Stomach smooth muscle (tissue), 2 donors: Measurements from ENCODE around the gene POLR2H.

Experiments used
- H3K27ac ChIP-seq: one replicate; pipeline ENCODE4 v1.7.0; 2013; ENCODE audit warnings: mild to moderate bottlenecking, low read length, inconsistent platforms
- H3K27me3 ChIP-seq, 2 donors: one replicate each; pipeline ENCODE4 v1.7.0; 2013; ENCODE audit warnings: low read length in 2 of 2; ENCODE audit not compliant: insufficient read depth in 2 of 2, control insufficient read depth in 1 of 2
- H3K36me3 ChIP-seq, 2 donors: one replicate each; pipeline ENCODE4 v1.7.0; 2013; ENCODE audit warnings: low read length in 2 of 2; ENCODE audit not compliant: control insufficient read depth in 2 of 2, insufficient read depth in 2 of 2
- H3K4me1 ChIP-seq: one replicate; pipeline ENCODE4 v1.7.0; 2013; ENCODE audit warnings: low read length; ENCODE audit not compliant: control insufficient read depth, insufficient read depth
- H3K4me3 ChIP-seq, 2 donors: one replicate each; pipeline ENCODE4 v1.7.0; 2013; ENCODE audit warnings: low read length in 2 of 2
- H3K9ac ChIP-seq, 2 donors: one replicate each; pipeline ENCODE4 v1.7.0; 2013; ENCODE audit warnings: low read length in 2 of 2, mild to moderate bottlenecking in 1 of 2
- H3K9me3 ChIP-seq, 2 donors: one replicate each; pipeline ENCODE4 v1.7.0; 2013; ENCODE audit warnings: low read length in 2 of 2; ENCODE audit not compliant: control insufficient read depth in 2 of 2
- donor health status: healthy.
- donor health status: Pancreatic carcinoma.

The POLR2H gene

GRCh38 chr3:184372911-184373310 lies 11.4 kb downstream of the POLR2H start:
- Histone ChIP-seq H3K9me3 (no peaks in the 10 kb centered on the region), H3K4me1 (peaks cover 15% of the 10 kb centered on the region), H3K27ac (no peak overlapping the region), H3K36me3 (peaks cover 6 to 7% of the 10 kb centered on the region in 2 donors), H3K9ac (no peak overlapping the region), H3K4me3 (no peak overlapping the region), H3K27me3 (peaks cover 0 to 3% of the 10 kb centered on the region in 2 donors)

DNA sequence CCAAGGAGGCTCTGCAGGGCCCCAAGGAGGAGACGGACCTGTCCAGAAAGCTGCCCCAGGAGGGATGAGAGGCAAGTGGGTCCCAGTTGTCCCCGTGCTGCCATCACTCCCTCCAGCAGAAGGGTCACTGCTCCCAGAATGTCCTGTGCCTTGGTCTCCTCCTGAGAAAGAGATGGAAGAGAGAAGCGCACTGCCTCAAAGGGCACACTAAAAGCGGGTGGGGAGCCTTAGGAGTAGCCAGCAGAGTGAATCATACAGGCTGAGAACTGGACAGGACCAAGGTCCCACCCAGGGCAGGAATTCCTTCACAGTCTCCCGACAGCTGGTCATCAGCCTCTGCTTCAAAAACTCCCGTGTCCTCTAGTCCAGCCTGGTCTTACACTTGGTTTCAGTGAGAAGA lies 11.9 kb downstream of the POLR2H start:
- Histone ChIP-seq H3K9me3 (no peaks in the 10 kb centered on the region), H3K36me3 (peaks cover under 1 to 3% of the 10 kb centered on the region in 2 donors), H3K27ac (no peak overlapping the region), H3K27me3 (peaks cover 0 to 8% of the 10 kb centered on the region in 2 donors), H3K4me1 (peaks cover 20% of the 10 kb centered on the region), H3K4me3 (no peak overlapping the region), H3K9ac (peak overlapping the region in 1 of 2 donors; percentile 13)

GRCh38 chr3:184375747-184376461 lies 14.4 kb downstream of the POLR2H start:
- no peak overlapping the region for H3K27ac ChIP-seq
- no peaks in the 10 kb centered on the region for H3K36me3 ChIP-seq
- H3K4me1 ChIP-seq = peaks cover 31% of the 10 kb centered on the region
- H3K9me3 ChIP-seq = no peaks in the 10 kb centered on the region
- no peak overlapping the region for H3K4me3 ChIP-seq
- H3K27me3 ChIP-seq = peaks cover 0 to 14% of the 10 kb centered on the region in 2 donors
- H3K9ac ChIP-seq = no peak overlapping the region

DNA sequence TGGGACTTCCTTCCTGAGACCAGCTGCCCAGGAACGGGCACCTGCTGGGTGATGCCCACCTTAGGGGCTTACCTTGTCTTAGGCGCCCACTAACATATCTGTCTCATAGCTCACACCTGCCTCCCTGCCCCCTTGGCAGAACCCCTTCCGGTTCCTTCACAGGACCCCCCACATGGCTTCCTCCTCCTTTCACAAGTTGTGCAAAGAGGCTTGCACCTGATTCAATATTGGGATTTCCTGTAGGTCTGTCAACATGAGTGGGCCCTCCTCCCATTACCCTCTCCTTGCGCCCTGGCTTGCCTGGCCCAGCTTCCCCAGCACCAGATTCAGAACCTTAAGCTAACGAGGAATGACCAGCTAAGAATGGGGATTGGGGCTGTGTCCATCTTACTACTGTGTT lies 15.9 kb downstream of the POLR2H start:
- no peak overlapping the region for H3K27ac ChIP-seq
- peaks cover 33% of the 10 kb centered on the region for H3K4me1 ChIP-seq
- no peaks in the 10 kb centered on the region for H3K9me3 ChIP-seq
- H3K36me3 ChIP-seq = no peaks in the 10 kb centered on the region
- no peak overlapping the region for H3K4me3 ChIP-seq
- peaks cover 2 to 19% of the 10 kb centered on the region in 2 donors for H3K27me3 ChIP-seq
- no peak overlapping the region for H3K9ac ChIP-seq

DNA sequence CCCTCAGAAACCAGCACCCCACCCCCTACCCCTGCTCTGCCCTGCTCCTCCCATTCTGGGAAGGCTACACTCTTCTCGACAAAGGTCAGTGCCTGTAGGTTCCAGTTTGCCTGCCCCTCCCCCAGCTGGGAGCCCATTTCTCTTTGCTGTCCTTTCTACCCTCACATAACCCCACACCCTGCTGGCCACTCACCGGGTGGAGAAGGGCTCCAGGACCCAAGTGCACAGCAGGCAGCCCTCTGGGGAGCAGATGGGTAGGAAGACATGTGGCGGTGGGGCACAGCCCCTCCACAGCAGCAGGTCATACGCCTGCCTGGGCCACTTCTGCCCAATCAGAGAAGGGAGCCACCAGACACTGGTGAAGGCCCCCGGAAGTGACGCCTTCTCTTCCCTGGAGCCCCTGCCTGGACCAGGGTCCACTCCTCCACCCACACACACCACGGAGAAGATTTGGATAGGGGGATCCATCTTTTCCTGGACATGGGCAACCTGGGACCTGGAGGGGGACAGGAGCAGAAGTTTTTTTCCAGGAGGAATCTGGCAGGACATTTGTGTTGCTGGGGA lies 16.5 kb downstream of the POLR2H start, which contains the start of gene THPO:
TSS of gene THPO (minus strand) at position 326 of the 564 bp plus-strand sequence. CDS start 1,948 bp downstream, outside the sequence.
- H3K9me3 ChIP-seq = no peaks in the 10 kb centered on the region
- peaks cover 33% of the 10 kb centered on the region for H3K4me1 ChIP-seq
- peaks cover 2 to 19% of the 10 kb centered on the region in 2 donors for H3K27me3 ChIP-seq
- H3K27ac ChIP-seq = peak within 1 kb of the TSS; percentile 53
- peak within 1 kb of the TSS in 1 of 2 donors; percentile 65 for H3K4me3 ChIP-seq
- no peaks in the 10 kb centered on the region for H3K36me3 ChIP-seq
- H3K9ac ChIP-seq = peak within 1 kb of the TSS; percentile 54 to 79

- peaks cover 33% of the 10 kb centered on the region for H3K4me1 ChIP-seq
- H3K9me3 ChIP-seq = no peaks in the 10 kb centered on the region
- H3K27ac ChIP-seq = peak overlapping the region; percentile 53
- peak overlapping the region; percentile 54 to 79 for H3K9ac ChIP-seq
- peaks cover 2 to 19% of the 10 kb centered on the region in 2 donors for H3K27me3 ChIP-seq
- peak overlapping the region in 1 of 2 donors; percentile 65 for H3K4me3 ChIP-seq
- H3K36me3 ChIP-seq = no peaks in the 10 kb centered on the region
These were observed 17.3 kb downstream of the POLR2H start for GRCh38 chr3:184378651-184379357.

DNA sequence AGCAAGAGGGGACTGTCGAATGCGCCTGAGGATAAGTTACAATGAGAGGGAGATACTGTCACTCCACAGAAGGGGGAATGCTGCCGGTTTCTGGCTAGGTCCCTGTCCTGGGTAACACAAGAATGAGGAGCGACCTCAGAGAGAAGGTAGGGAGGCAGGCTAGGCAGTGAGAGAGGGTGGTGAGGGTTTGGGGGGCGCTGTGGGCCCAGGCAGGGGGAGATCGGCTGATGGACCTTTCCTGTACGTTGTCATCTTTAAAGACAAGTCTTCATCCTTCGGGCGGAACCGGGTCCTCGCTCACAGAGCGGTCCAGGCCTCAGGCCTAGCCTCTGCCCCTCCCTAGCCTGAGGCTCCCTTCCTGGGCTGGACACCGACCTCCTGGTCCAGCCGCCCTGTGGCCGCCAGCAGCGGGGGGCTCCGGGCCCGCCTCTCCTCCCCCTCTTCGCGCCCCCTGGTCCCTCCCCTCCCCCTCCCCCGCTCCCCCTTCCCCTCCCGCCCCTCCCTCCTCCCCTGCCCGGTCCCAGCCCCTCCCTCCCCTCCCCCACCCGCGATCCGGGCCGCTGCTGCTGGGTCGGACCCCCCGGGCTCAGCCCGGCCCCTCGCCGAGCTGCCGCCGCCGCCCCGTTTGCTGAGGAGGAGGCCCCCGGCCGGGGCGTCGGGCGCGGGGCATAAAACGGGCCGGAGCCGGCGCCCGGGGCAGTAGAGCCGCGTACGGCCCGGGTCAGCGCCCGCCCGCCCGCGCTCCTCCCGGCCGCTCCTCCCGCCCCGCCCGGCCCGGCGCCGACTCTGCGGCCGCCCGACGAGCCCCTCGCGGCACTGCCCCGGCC lies 18.1 kb downstream of the POLR2H start, which contains the start of gene CHRD:
TSS of gene CHRD (plus strand) at position 697 of the 827 bp plus-strand sequence. CDS start 265 bp downstream, outside the sequence.
- peak within 1 kb of the TSS; percentile 53 for H3K27ac ChIP-seq
- H3K4me3 ChIP-seq = peak within 1 kb of the TSS; percentile 65 to 74
- peaks cover 33% of the 10 kb centered on the region for H3K4me1 ChIP-seq
- H3K27me3 ChIP-seq = peaks cover 2 to 19% of the 10 kb centered on the region in 2 donors
- H3K36me3 ChIP-seq = no peaks in the 10 kb centered on the region
- H3K9ac ChIP-seq = peak within 1 kb of the TSS; percentile 54 to 79
- H3K9me3 ChIP-seq = no peaks in the 10 kb centered on the region

DNA sequence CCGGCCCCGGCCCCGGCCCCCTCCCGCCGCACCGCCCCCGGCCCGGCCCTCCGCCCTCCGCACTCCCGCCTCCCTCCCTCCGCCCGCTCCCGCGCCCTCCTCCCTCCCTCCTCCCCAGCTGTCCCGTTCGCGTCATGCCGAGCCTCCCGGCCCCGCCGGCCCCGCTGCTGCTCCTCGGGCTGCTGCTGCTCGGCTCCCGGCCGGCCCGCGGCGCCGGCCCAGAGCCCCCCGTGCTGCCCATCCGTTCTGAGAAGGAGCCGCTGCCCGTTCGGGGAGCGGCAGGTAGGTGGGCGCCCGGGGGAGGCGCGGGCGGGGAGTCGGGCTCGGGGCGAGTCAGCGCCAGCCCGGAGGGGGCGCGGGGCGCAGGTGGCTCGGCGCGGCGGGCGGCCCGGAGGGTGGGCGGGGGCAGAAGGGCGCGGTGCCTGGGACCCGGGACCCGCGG lies 18.7 kb downstream of the POLR2H start:
- Histone ChIP-seq H3K4me3 (peak overlapping the region; percentile 65 to 74), H3K36me3 (no peaks in the 10 kb centered on the region), H3K9ac (no peak overlapping the region), H3K4me1 (peaks cover 33% of the 10 kb centered on the region), H3K27ac (no peak overlapping the region), H3K9me3 (no peaks in the 10 kb centered on the region), H3K27me3 (peaks cover 2 to 19% of the 10 kb centered on the region in 2 donors)

DNA sequence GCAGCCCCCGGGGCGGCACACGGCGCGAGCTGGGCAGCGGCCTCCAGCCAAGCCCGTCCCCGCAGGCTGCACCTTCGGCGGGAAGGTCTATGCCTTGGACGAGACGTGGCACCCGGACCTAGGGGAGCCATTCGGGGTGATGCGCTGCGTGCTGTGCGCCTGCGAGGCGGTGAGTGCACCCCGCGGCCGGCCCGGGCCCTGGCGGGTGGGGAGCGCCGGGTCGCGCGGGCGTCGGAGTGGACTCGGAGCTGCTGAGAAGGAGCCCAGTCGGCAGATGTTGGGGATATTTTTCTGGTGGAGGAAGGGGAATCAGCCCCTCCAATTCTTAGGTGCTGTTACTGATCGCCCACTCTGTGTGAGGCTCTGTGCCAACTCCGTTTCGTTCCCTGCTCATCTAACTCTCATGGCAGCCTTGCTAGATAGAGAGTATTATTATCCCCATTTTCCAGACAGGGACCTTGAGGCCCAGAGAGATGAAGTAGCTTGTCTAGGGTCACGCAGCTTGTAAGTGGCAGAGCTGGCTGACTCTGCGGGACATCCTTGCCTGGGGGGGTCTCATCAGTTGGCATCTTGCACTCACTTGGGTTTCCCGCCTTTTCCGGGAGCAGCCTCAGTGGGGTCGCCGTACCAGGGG lies 19.2 kb downstream of the POLR2H start:
- Histone ChIP-seq H3K4me3 (peak overlapping the region; percentile 65 to 74), H3K9me3 (no peaks in the 10 kb centered on the region), H3K27ac (no peak overlapping the region), H3K27me3 (peaks cover 2 to 19% of the 10 kb centered on the region in 2 donors), H3K4me1 (peaks cover 33% of the 10 kb centered on the region), H3K36me3 (peaks cover 0 to under 1% of the 10 kb centered on the region in 2 donors), H3K9ac (peak overlapping the region; percentile 47 to 51)
